Suppressor macrophage (primary cell): ENCODE results near the gene KCNH5.

ENCODE experiments used
- DNase-seq, 4 experiments: peaks; one replicate each; pipeline ENCODE4 v3.0.0-alpha.2; 2020 to 2022

The KCNH5 gene

GRCh38 chr14:63006531-63006930, 38.7 kb downstream of the KCNH5 start:
- no peak for DNase-seq

- DNase-seq, result no peak
Observed at GRCh38 chr14:62994096-62994495, 51.2 kb downstream of the KCNH5 start.

- DNase-seq, result no peak
Observed at GRCh38 chr14:62988967-62989366, 56.3 kb downstream of the KCNH5 start.

GRCh38 chr14:62983821-62984220, 61.4 kb downstream of the KCNH5 start:
- DNase-seq, result no peak

- no peak for DNase-seq
Observed at GRCh38 chr14:62980693-62981092, 64.6 kb downstream of the KCNH5 start.

GRCh38 chr14:62957562-62957961, 87.7 kb downstream of the KCNH5 start:
- no peak for DNase-seq

GRCh38 chr14:62956413-62956812, 88.8 kb downstream of the KCNH5 start:
- DNase-seq, result no peak

- no peak for DNase-seq
Observed at GRCh38 chr14:62954165-62954564, 91.1 kb downstream of the KCNH5 start.

- no peak for DNase-seq
Observed at GRCh38 chr14:62952226-62952625, 93.0 kb downstream of the KCNH5 start.

GRCh38 chr14:62947301-62947700, 98.0 kb downstream of the KCNH5 start:
- no peak for DNase-seq

- DNase-seq, result no peak
Observed at GRCh38 chr14:62946221-62946620, 99.0 kb downstream of the KCNH5 start.

GRCh38 chr14:62943202-62943601, 102.1 kb downstream of the KCNH5 start:
- DNase-seq, result no peak

GRCh38 chr14:62939970-62940369, 105.3 kb downstream of the KCNH5 start:
- DNase-seq, result no peak

- DNase-seq, result no peak
Observed at GRCh38 chr14:62938778-62939177, 106.5 kb downstream of the KCNH5 start.

GRCh38 chr14:62934439-62934838, 110.8 kb downstream of the KCNH5 start:
- no peak for DNase-seq

- DNase-seq, result no peak
Observed at GRCh38 chr14:62921466-62921865, 123.8 kb downstream of the KCNH5 start.

- DNase-seq, result no peak
Observed at GRCh38 chr14:62916551-62916950, 128.7 kb downstream of the KCNH5 start.

GRCh38 chr14:62914873-62915272, 130.4 kb downstream of the KCNH5 start:
- DNase-seq, result no peak

- no peak for DNase-seq
Observed at GRCh38 chr14:62914025-62914424, 131.2 kb downstream of the KCNH5 start.

GRCh38 chr14:62908506-62908905, 136.8 kb downstream of the KCNH5 start:
- DNase-seq, result no peak

GRCh38 chr14:62905566-62905965, 139.7 kb downstream of the KCNH5 start:
- no peak for DNase-seq

GRCh38 chr14:62897771-62898170, 147.5 kb downstream of the KCNH5 start:
- DNase-seq, result no peak

- no peak for DNase-seq
Observed at GRCh38 chr14:62896932-62897456, 148.3 kb downstream of the KCNH5 start.

GRCh38 chr14:62894736-62895135, 150.5 kb downstream of the KCNH5 start:
- DNase-seq, result no peak

GRCh38 chr14:62889364-62889763, 155.9 kb downstream of the KCNH5 start:
- DNase-seq, result no peak

- DNase-seq, result no peak
Observed at GRCh38 chr14:62886461-62886860, 158.8 kb downstream of the KCNH5 start.
